HEK293 (cell line): Measurements from ENCODE around the gene ZNF260.
A peak's percentile ranks its signal among the peaks of the same experiment; 100 is the strongest.

Experiments used
- FEZF1 ChIP-seq: fragments of 450-650 bp; formaldehyde crosslinking; IDR thresholded peaks from 2 replicates; pipeline ENCODE4 v1.5.1; 2016; ENCODE audit warnings: missing biosample characterization, missing genetic modification characterization
- GLI2 ChIP-seq: fragments of 450-650 bp; formaldehyde crosslinking; IDR thresholded peaks from 2 replicates; pipeline ENCODE4; 2017; ENCODE audit warnings: missing biosample characterization, missing genetic modification characterization, low read depth, borderline replicate concordance
- HOXD13 ChIP-seq: sonication (generic); formaldehyde crosslinking; IDR thresholded peaks from 2 replicates; pipeline ENCODE4 v1.8.0; 2022; ENCODE audit warnings: missing genetic modification reagents, borderline replicate concordance
- KLF16 ChIP-seq: fragments of 450-650 bp; formaldehyde crosslinking; IDR thresholded peaks from 2 replicates; pipeline ENCODE4 v1.5.1; 2017; ENCODE audit warnings: missing biosample characterization, missing genetic modification characterization
- REST ChIP-seq: fragments of 450-650 bp; formaldehyde crosslinking; IDR thresholded peaks from 2 replicates; pipeline ENCODE4 v1.5.1; 2016; ENCODE audit warnings: missing biosample characterization, missing genetic modification characterization
- SP3 ChIP-seq: fragments of 450-650 bp; formaldehyde crosslinking; IDR thresholded peaks from 2 replicates; pipeline ENCODE4 v1.5.1; 2016; ENCODE audit warnings: missing biosample characterization, missing genetic modification characterization
- ZBTB48 ChIP-seq: fragments of 450-650 bp; formaldehyde crosslinking; IDR thresholded peaks from 2 replicates; pipeline ENCODE4 v1.5.1; 2016; ENCODE audit warnings: missing biosample characterization, missing genetic modification characterization
- ZNF112 ChIP-seq: fragments of 450-650 bp; formaldehyde crosslinking; IDR thresholded peaks from 2 replicates; pipeline ENCODE4 v1.5.0; 2017; ENCODE audit warnings: missing biosample characterization, missing genetic modification characterization
- ZNF155 ChIP-seq: fragments of 450-650 bp; formaldehyde crosslinking; IDR thresholded peaks from 2 replicates; pipeline ENCODE4 v1.5.1; 2016; ENCODE audit warnings: missing biosample characterization, missing genetic modification characterization
- ZNF2 ChIP-seq: fragments of 450-650 bp; formaldehyde crosslinking; IDR thresholded peaks from 2 replicates; pipeline ENCODE4 v1.5.1; 2016; ENCODE audit warnings: missing biosample characterization, missing genetic modification characterization
- ZNF202 ChIP-seq: fragments of 450-650 bp; formaldehyde crosslinking; IDR thresholded peaks from 2 replicates; pipeline ENCODE4 v1.5.1; 2016; ENCODE audit warnings: missing biosample characterization, missing genetic modification characterization, borderline replicate concordance
- ZNF211 ChIP-seq: fragments of 450-650 bp; formaldehyde crosslinking; IDR thresholded peaks from 2 replicates; pipeline ENCODE4 v1.5.1; 2016; ENCODE audit warnings: low read depth, missing biosample characterization, missing genetic modification characterization
- ZNF26 ChIP-seq: fragments of 450-650 bp; formaldehyde crosslinking; IDR thresholded peaks from 2 replicates; pipeline ENCODE4 v1.5.1; 2016; ENCODE audit warnings: missing biosample characterization, missing genetic modification characterization
- ZNF362 ChIP-seq: fragments of 450-650 bp; formaldehyde crosslinking; IDR thresholded peaks from 2 replicates; pipeline ENCODE4 v1.5.1; 2016; ENCODE audit warnings: missing biosample characterization, missing genetic modification characterization
- ZNF518A ChIP-seq: fragments of 450-650 bp; formaldehyde crosslinking; conservative IDR thresholded peaks from 2 replicates; pipeline ENCODE4 v1.5.1; 2016; ENCODE audit warnings: low read depth, missing biosample characterization, missing genetic modification characterization
- ZNF621 ChIP-seq: fragments of 450-650 bp; formaldehyde crosslinking; IDR thresholded peaks from 2 replicates; pipeline ENCODE4 v1.5.1; 2017; ENCODE audit warnings: missing biosample characterization, missing genetic modification characterization
- ZNF626 ChIP-seq: fragments of 450-650 bp; sonication (Bioruptor Pico); formaldehyde crosslinking; IDR thresholded peaks from 2 replicates; pipeline ENCODE4 v1.5.1; 2018; ENCODE audit warnings: missing biosample characterization, missing genetic modification characterization, inconsistent platforms
- ZNF639 ChIP-seq: fragments of 450-650 bp; formaldehyde crosslinking; IDR thresholded peaks from 2 replicates; pipeline ENCODE4 v1.5.1; 2016; ENCODE audit warnings: missing biosample characterization, missing genetic modification characterization
- ZNF707 ChIP-seq: fragments of 450-650 bp; formaldehyde crosslinking; IDR thresholded peaks from 2 replicates; pipeline ENCODE4 v1.5.1; 2016; ENCODE audit warnings: missing biosample characterization, missing genetic modification characterization
- TF ChIP-seq, protein P1 (sequence below): fragments of 450-650 bp; formaldehyde crosslinking; IDR thresholded peaks from 2 replicates; pipeline ENCODE4 v1.5.1; 2016; ENCODE audit warnings: missing biosample characterization, missing genetic modification characterization
- TF ChIP-seq, protein P2 (sequence below): fragments of 450-650 bp; formaldehyde crosslinking; IDR thresholded peaks from 2 replicates; pipeline ENCODE4 v1.5.1; 2017; ENCODE audit warnings: missing biosample characterization, missing genetic modification characterization

The ZNF260 gene

DNA sequence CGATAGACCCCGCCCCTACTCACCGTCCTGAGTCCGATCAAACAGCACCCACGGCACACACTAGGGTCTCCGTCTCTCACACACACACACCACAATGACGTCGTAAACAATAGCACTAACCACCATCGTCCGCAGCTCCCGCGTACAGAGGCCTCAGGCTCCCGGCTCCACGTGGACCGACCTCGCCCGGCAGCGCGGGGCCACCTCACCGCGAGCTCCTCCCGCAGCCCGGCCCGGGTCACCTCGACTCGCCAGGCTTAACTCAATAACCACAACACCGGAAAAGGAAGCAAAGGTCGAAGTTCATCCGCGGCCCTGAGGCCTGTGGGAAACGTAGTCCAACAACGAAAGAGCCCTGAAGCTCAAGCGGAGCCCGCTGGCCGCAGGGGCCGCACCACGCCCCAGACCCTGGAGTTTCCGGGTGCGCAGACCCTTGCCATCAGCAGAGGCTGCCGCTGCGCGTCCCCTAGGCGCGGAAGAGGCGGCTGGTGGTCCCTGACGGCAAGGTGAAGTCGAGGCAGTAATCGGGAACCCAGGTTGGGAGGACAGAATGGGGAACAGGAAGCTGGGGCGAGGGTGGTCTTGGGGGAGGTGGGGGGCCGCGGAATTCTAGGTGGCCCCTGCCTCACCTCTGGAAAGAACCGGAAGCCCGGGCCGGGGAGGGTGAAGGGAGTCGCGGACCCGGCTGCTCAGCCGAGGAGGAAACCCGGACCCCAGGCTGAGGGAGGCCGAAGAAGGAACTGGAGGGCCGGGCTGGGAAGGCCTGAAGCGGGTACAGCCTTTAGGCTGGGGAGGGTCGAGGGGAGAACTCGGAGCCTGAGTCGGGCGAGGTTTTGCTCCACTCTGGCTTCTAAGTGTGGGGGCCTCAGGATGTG is 45.2 kb upstream of the ZNF260 start, which contains the start of gene ZNF529 (continued):
- TF ChIP-seq REST (tag by site-specific recombination) (peak; percentile 81; the same call in 1 of the 2 replicates), ZBTB48 (peak; percentile 98), ZNF202 (tag by site-specific recombination) (no peak), ZNF518A (tag by site-specific recombination) (peak; percentile 98), ZNF362 (tag by site-specific recombination) (0 out of 2 replicates have a peak, but pooled peaks have one; percentile 12), SP3 (peak; percentile 95), GLI2 (tag by site-specific recombination) (no peak; the same call in 1 of the 2 replicates), FEZF1 (tag by site-specific recombination) (no peak; the same call in 1 of the 2 replicates), HOXD13 (CRISPR knock-in tag) (no peak), ZNF707 (tag by site-specific recombination) (no peak), ZNF112 (no peak), ZNF639 (tag by site-specific recombination) (peak; percentile 96), ZNF621 (tag by site-specific recombination) (no peak), ZNF211 (no peak), ZNF2 (tag by site-specific recombination) (peak; percentile 100), KLF16 (tag by site-specific recombination) (peak; percentile 99), ZNF626 (tag by site-specific recombination) (no peak), ZNF155 (tag by site-specific recombination) (no peak), ZNF26 (no peak)
- TF ChIP-seq, protein P1, sequence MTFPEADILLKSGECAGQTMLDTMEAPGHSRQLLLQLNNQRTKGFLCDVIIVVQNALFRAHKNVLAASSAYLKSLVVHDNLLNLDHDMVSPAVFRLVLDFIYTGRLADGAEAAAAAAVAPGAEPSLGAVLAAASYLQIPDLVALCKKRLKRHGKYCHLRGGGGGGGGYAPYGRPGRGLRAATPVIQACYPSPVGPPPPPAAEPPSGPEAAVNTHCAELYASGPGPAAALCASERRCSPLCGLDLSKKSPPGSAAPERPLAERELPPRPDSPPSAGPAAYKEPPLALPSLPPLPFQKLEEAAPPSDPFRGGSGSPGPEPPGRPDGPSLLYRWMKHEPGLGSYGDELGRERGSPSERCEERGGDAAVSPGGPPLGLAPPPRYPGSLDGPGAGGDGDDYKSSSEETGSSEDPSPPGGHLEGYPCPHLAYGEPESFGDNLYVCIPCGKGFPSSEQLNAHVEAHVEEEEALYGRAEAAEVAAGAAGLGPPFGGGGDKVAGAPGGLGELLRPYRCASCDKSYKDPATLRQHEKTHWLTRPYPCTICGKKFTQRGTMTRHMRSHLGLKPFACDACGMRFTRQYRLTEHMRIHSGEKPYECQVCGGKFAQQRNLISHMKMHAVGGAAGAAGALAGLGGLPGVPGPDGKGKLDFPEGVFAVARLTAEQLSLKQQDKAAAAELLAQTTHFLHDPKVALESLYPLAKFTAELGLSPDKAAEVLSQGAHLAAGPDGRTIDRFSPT (tag by site-specific recombination) = no peak
- TF ChIP-seq, protein P2, sequence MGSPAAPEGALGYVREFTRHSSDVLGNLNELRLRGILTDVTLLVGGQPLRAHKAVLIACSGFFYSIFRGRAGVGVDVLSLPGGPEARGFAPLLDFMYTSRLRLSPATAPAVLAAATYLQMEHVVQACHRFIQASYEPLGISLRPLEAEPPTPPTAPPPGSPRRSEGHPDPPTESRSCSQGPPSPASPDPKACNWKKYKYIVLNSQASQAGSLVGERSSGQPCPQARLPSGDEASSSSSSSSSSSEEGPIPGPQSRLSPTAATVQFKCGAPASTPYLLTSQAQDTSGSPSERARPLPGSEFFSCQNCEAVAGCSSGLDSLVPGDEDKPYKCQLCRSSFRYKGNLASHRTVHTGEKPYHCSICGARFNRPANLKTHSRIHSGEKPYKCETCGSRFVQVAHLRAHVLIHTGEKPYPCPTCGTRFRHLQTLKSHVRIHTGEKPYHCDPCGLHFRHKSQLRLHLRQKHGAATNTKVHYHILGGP (tag by site-specific recombination) = no peak
